ENCODE measurements around the gene ARL4D. TPM values are rescaled to one million over a fixed set of nuclear protein-coding genes. Genes with fewer than 3 reads are reported as not detected.
"Not testable (repeated sequence)": the region's sequence is repeated elsewhere in the genome, so short reads cannot be mapped to it uniquely, and the experiment has no call there.

ARL4D gene
- total RNA-seq (ENCODE audit: insufficient read depth, low replicate concordance) = 25.0 TPM

GRCh38 chr17:43398724-43399595 lies at the start of gene ARL4D:
ARL4D (plus strand) TSS chr17:43398993; CDS start chr17:43399733, 740 bp downstream.
- peak; percentile 84 for DNase-seq (ENCODE audit: low spot score)

GRCh38 chr17:43349142-43349541 lies 49.7 kb upstream of the ARL4D start:
- no peak for DNase-seq (ENCODE audit: low spot score)

GRCh38 chr17:43350888-43351361 lies 47.9 kb upstream of the ARL4D start:
- DNase-seq (ENCODE audit: low spot score) = no peak

- DNase-seq (ENCODE audit: low spot score) = no peak
These were observed 47.1 kb upstream of the ARL4D start for GRCh38 chr17:43351691-43352090.

- DNase-seq (ENCODE audit: low spot score) = no peak
These were observed 46.0 kb upstream of the ARL4D start for GRCh38 chr17:43352579-43353331.

GRCh38 chr17:43353393-43353792 lies 45.4 kb upstream of the ARL4D start:
- no peak for DNase-seq (ENCODE audit: low spot score)

- DNase-seq (ENCODE audit: low spot score) = no peak
These were observed 44.4 kb upstream of the ARL4D start for GRCh38 chr17:43354371-43354770.

- DNase-seq (ENCODE audit: low spot score) = no peak
These were observed 42.3 kb upstream of the ARL4D start for GRCh38 chr17:43356450-43356849.

- DNase-seq (ENCODE audit: low spot score) = no peak
These were observed 41.8 kb upstream of the ARL4D start for GRCh38 chr17:43356999-43357398.

GRCh38 chr17:43359469-43360110 lies 39.2 kb upstream of the ARL4D start:
- DNase-seq (ENCODE audit: low spot score) = no peak

GRCh38 chr17:43360376-43360738 lies 38.4 kb upstream of the ARL4D start:
- DNase-seq (ENCODE audit: low spot score) = peak; percentile 81

GRCh38 chr17:43360739-43361505 lies 37.9 kb upstream of the ARL4D start:
- DNase-seq (ENCODE audit: low spot score) = peak; percentile 99

GRCh38 chr17:43363181-43363925 lies 35.4 kb upstream of the ARL4D start:
- no peak for DNase-seq (ENCODE audit: low spot score)

GRCh38 chr17:43363926-43364285 lies 34.9 kb upstream of the ARL4D start:
- DNase-seq (ENCODE audit: low spot score) = no peak

GRCh38 chr17:43365356-43365755 lies 33.4 kb upstream of the ARL4D start:
- no peak for DNase-seq (ENCODE audit: low spot score)

GRCh38 chr17:43365921-43366320 lies 32.9 kb upstream of the ARL4D start:
- DNase-seq (ENCODE audit: low spot score) = not testable (repeated sequence)

GRCh38 chr17:43366891-43367736 lies 31.7 kb upstream of the ARL4D start:
- peak; percentile 42 for DNase-seq (ENCODE audit: low spot score)

- DNase-seq (ENCODE audit: low spot score) = peak; percentile 93
These were observed 31.0 kb upstream of the ARL4D start for GRCh38 chr17:43367737-43368242.

GRCh38 chr17:43368740-43369506 lies 29.9 kb upstream of the ARL4D start:
- DNase-seq (ENCODE audit: low spot score) = peak; percentile 87
